ENCODE measurements around the gene ZNRF3. TPM values are rescaled to one million over a fixed set of nuclear protein-coding genes. Genes with fewer than 3 reads are reported as not detected.
"Not testable (repeated sequence)": the region's sequence is repeated elsewhere in the genome, so short reads cannot be mapped to it uniquely, and the experiment has no call there.

ZNRF3 gene
- total and polyA plus RNA-seq, 2 experiments from 2014 or later = 0.56 to 3.9 TPM

GRCh38 chr22:28841111-28841510 lies 42.3 kb upstream of the ZNRF3 start:
- TF ChIP-seq EZH2 (IDR thresholded peaks at IDR 0.05; ENCODE audit: insufficient read depth, poor library complexity, severe bottlenecking) (no peak), EZH2phosphoT487 (IDR thresholded peaks at IDR 0.05; ENCODE audit: insufficient read depth, low read depth) (no peak)
- in situ Hi-C loops (cut with MboI) = no loop called here
- WGBS, 2 experiments (ENCODE audit: low coverage in 1 of 2, low lambda C conversion rate in 2 of 2, missing lambda C conversion rate in 2 of 2) = 82 to 83% methylated on average over 5 of the region's 5 CpGs

GRCh38 chr22:28843633-28844032 lies 39.7 kb upstream of the ZNRF3 start:
- Histone ChIP-seq H3K79me2 (ENCODE audit: insufficient read depth) (no peaks in the 10 kb centered on the region), H3K9ac (no peak overlapping the region), H3K27me3 (replicated peaks; ENCODE audit: insufficient read depth) (no peaks in the 10 kb centered on the region), H3K4me1 (ENCODE audit: insufficient read depth) (no peaks in the 10 kb centered on the region), H3K36me3 (ENCODE audit: low read depth) (no peaks in the 10 kb centered on the region), H4K20me1 (ENCODE audit: insufficient read depth) (no peaks in the 10 kb centered on the region), H3F3A (ENCODE audit: insufficient read depth) (no peaks in the 10 kb centered on the region), H3K9me3 (ENCODE audit: low read depth) (no peaks in the 10 kb centered on the region), H3K9me2 (ENCODE audit: insufficient read depth) (no peaks in the 10 kb centered on the region), H3K4me2 (ENCODE audit: unreplicated experiment) (no peak overlapping the region), H3K27ac (no peak overlapping the region), H2AFZ (no peak overlapping the region), H3K4me3 (no peak overlapping the region)
- in situ Hi-C loops (cut with MboI) = no loop called here
- TF ChIP-seq EZH2 (IDR thresholded peaks at IDR 0.05; ENCODE audit: insufficient read depth, poor library complexity, severe bottlenecking) = no peak
- no peak for TF ChIP-seq EZH2phosphoT487 (IDR thresholded peaks at IDR 0.05; ENCODE audit: insufficient read depth, low read depth)
- 92 to 96% methylated on average over 2 of the region's 2 CpGs for WGBS, 2 experiments (ENCODE audit: low coverage in 1 of 2, low lambda C conversion rate in 2 of 2, missing lambda C conversion rate in 2 of 2)
- no peak for DNase-seq

More at GRCh38 chr22:28841111-28841510, 42.3 kb upstream of the ZNRF3 start:
- Histone ChIP-seq H3F3A (ENCODE audit: insufficient read depth) (no peaks in the 10 kb centered on the region), H3K27ac (no peak overlapping the region), H4K20me1 (ENCODE audit: insufficient read depth) (no peaks in the 10 kb centered on the region), H3K36me3 (ENCODE audit: low read depth) (no peaks in the 10 kb centered on the region), H3K9me2 (ENCODE audit: insufficient read depth) (no peaks in the 10 kb centered on the region), H3K27me3 (replicated peaks; ENCODE audit: insufficient read depth) (no peaks in the 10 kb centered on the region), H3K9ac (no peak overlapping the region), H3K4me1 (ENCODE audit: insufficient read depth) (no peaks in the 10 kb centered on the region), H3K9me3 (ENCODE audit: low read depth) (no peaks in the 10 kb centered on the region), H3K79me2 (ENCODE audit: insufficient read depth) (no peaks in the 10 kb centered on the region), H3K4me3 (no peak overlapping the region), H3K4me2 (ENCODE audit: unreplicated experiment) (no peak overlapping the region), H2AFZ (no peak overlapping the region)
- DNase-seq = peak; percentile 6

GRCh38 chr22:28844277-28844676 lies 39.1 kb upstream of the ZNRF3 start:
- H2AFZ ChIP-seq; H3K27ac ChIP-seq; H3K4me2 ChIP-seq (ENCODE audit: unreplicated experiment); H3K79me2 ChIP-seq (ENCODE audit: insufficient read depth); H3K4me1 ChIP-seq (ENCODE audit: insufficient read depth); DNase-seq; H3F3A ChIP-seq (ENCODE audit: insufficient read depth); H3K4me3 ChIP-seq; in situ Hi-C loops (cut with MboI); H3K27me3 ChIP-seq (replicated peaks; ENCODE audit: insufficient read depth); H3K9ac ChIP-seq; H3K9me3 ChIP-seq (ENCODE audit: low read depth); H3K36me3 ChIP-seq (ENCODE audit: low read depth); H3K9me2 ChIP-seq (ENCODE audit: insufficient read depth); H4K20me1 ChIP-seq (ENCODE audit: insufficient read depth): not testable (repeated sequence)
- 80 to 85% methylated on average over 2 of the region's 2 CpGs for WGBS, 2 experiments (ENCODE audit: low coverage in 1 of 2, low lambda C conversion rate in 2 of 2, missing lambda C conversion rate in 2 of 2)

GRCh38 chr22:28846994-28847393 lies 36.4 kb upstream of the ZNRF3 start:
- Histone ChIP-seq H3K27ac (no peak overlapping the region), H3K36me3 (ENCODE audit: low read depth) (no peaks in the 10 kb centered on the region), H3K9me3 (ENCODE audit: low read depth) (no peaks in the 10 kb centered on the region), H3K9ac (no peak overlapping the region), H3K4me3 (no peak overlapping the region), H3K9me2 (ENCODE audit: insufficient read depth) (no peaks in the 10 kb centered on the region), H2AFZ (no peak overlapping the region), H3F3A (ENCODE audit: insufficient read depth) (no peaks in the 10 kb centered on the region), H3K4me1 (ENCODE audit: insufficient read depth) (no peaks in the 10 kb centered on the region), H4K20me1 (ENCODE audit: insufficient read depth) (no peaks in the 10 kb centered on the region), H3K27me3 (replicated peaks; ENCODE audit: insufficient read depth) (no peaks in the 10 kb centered on the region), H3K79me2 (ENCODE audit: insufficient read depth) (no peaks in the 10 kb centered on the region), H3K4me2 (ENCODE audit: unreplicated experiment) (no peak overlapping the region)
- WGBS, 2 experiments (ENCODE audit: low coverage in 1 of 2, low lambda C conversion rate in 2 of 2, missing lambda C conversion rate in 2 of 2) = 81 to 89% methylated on average over 2 of the region's 2 CpGs
- no peak for TF ChIP-seq EZH2phosphoT487 (IDR thresholded peaks at IDR 0.05; ENCODE audit: insufficient read depth, low read depth)
- no peak for TF ChIP-seq EZH2 (IDR thresholded peaks at IDR 0.05; ENCODE audit: insufficient read depth, poor library complexity, severe bottlenecking)
- in situ Hi-C loops (cut with MboI) = no loop called here
- DNase-seq = no peak
